Thyroid gland (tissue), 4 donors: Measurements from ENCODE around the gene EID3. TPM values are rescaled to one million over a fixed set of nuclear protein-coding genes. Genes with fewer than 3 reads are reported as not detected.
"Not testable (repeated sequence)": the region's sequence is repeated elsewhere in the genome, so short reads cannot be mapped to it uniquely, and the experiment has no call there.

Source experiments
- DNase-seq, 2 donors: peaks; one replicate each; pipeline ENCODE4 v3.0.0-alpha.2; 2019
- H3K27ac ChIP-seq, 3 donors: fragments of 200-600 bp; sonication (generic); 1 replicate in 2 of 3; 2 replicates in 1 of 3; pipeline ENCODE4 v1.5.1; 2016 to 2019; ENCODE audit warnings: mild to moderate bottlenecking in 1 of 3, moderate library complexity in 1 of 3
- H3K27me3 ChIP-seq: fragments of 200-600 bp; sonication (generic); one replicate; pipeline ENCODE4 v1.5.1; 2019
- H3K36me3 ChIP-seq, 2 donors: fragments of 200-600 bp; sonication (generic); one replicate each; pipeline ENCODE4 v1.5.1; 2016 to 2019
- H3K4me1 ChIP-seq, 2 donors: fragments of 200-600 bp; sonication (generic); one replicate each; pipeline ENCODE4 v1.5.1; 2017 to 2019
- H3K4me3 ChIP-seq, 3 donors: fragments of 200-600 bp; sonication (generic); replicated peaks in 1 of 3; 1 replicate in 2 of 3; 2 replicates in 1 of 3; pipeline ENCODE4 v1.5.1; 2016; ENCODE audit warnings: mild to moderate bottlenecking in 1 of 3
- H3K9me3 ChIP-seq: fragments of 200-600 bp; sonication (generic); one replicate; pipeline ENCODE4 v1.5.1; 2017
- POLR2A ChIP-seq, 2 donors: fragments of 450-650 bp; IDR thresholded peaks; one replicate each; pipeline ENCODE4 v1.6.1; 2017; ENCODE audit warnings: antibody characterized with exemption in 2 of 2, mild to moderate bottlenecking in 2 of 2, moderate library complexity in 1 of 2
- WGBS, 2 donors: methylation state at CpG; one replicate each; pipeline ENCODE4 v1.1.5; 2017; 5-methylcytosine and 5-hydroxymethylcytosine counted together
- intact Hi-C: fragments of 100-400 bp; cut with DNase I; formaldehyde crosslinking; loops from one replicate; pipeline ENCODE4 v1.15.1; 2023
- total RNA-seq, 4 donors: library from RNA; depleted of rRNA; stranded (reverse); fragments of >200 nt; gene quantifications; one replicate each; pipeline ENCODE4 v1.2.3, GENCODE V29; 2016
- TF ChIP-seq, protein P1 (sequence below), 6 experiments: fragments of 200-600 bp in 3 of 6; fragments of 450-650 bp in 3 of 6; sonication (generic) in 3 of 6; IDR thresholded peaks; one replicate each; pipeline ENCODE4 v1.5.1; 2016 to 2019; ENCODE audit warnings: antibody characterized with exemption in 6 of 6, mild to moderate bottlenecking in 2 of 6, inconsistent platforms in 1 of 6, moderate library complexity in 1 of 6

Gene EID3
- total RNA-seq, 4 donors from 2014 or later = 8.0 to 22.2 (median 9.8) TPM

DNA sequence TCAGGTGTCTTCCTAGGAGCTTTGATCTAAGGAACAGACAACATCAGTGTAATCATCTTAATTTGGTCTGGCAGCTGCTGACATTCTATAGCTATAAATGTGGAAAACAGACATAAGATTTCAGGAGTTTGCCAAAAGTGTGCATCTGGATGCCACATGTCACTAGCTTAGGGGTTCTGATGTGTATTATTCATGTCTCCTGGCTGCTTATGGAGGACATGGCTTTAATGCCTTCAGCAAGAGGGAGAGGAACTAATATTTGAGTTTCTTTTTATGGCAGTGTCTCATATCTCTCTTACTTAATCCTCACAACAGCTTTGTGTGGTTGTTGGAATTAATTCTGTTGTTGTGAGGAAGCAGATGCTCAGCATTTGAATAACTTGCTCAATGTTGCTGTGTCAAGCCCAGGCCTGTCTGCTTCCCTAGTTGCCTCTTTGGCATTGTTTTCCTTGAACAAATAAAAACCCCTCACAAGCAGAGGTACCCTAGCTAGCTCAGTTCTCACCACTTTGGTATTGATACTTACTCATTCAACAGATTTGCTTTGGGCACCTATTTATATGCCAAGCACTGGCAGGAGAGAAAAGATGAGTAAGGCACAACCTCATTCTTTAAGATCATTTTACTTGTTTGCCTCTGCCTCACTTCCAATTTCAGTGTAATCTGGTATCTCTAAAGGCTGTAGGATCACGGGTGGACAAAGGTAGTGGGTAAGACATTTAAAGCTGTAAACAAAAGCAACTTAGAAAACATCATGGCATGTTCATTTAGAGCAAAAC, 39.8 kb upstream of the EID3 start:
- DNase-seq = no peak
- Histone ChIP-seq H3K4me3 (no peak overlapping the region), H3K9me3 (no peaks in the 10 kb centered on the region), H3K4me1 (no peaks in the 10 kb centered on the region), H3K36me3 (no peaks in the 10 kb centered on the region), H3K27me3 (no peaks in the 10 kb centered on the region), H3K27ac (no peak overlapping the region)
- TF ChIP-seq, protein P1, sequence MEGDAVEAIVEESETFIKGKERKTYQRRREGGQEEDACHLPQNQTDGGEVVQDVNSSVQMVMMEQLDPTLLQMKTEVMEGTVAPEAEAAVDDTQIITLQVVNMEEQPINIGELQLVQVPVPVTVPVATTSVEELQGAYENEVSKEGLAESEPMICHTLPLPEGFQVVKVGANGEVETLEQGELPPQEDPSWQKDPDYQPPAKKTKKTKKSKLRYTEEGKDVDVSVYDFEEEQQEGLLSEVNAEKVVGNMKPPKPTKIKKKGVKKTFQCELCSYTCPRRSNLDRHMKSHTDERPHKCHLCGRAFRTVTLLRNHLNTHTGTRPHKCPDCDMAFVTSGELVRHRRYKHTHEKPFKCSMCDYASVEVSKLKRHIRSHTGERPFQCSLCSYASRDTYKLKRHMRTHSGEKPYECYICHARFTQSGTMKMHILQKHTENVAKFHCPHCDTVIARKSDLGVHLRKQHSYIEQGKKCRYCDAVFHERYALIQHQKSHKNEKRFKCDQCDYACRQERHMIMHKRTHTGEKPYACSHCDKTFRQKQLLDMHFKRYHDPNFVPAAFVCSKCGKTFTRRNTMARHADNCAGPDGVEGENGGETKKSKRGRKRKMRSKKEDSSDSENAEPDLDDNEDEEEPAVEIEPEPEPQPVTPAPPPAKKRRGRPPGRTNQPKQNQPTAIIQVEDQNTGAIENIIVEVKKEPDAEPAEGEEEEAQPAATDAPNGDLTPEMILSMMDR (IDR thresholded peaks at IDR 0.05) = no peak
- TF ChIP-seq POLR2A (IDR thresholded peaks at IDR 0.05) = no peak
- 74 to 79% methylated on average over 1 of the region's 1 CpG for WGBS, 2 donors
- intact Hi-C loops = no loop called here

DNA sequence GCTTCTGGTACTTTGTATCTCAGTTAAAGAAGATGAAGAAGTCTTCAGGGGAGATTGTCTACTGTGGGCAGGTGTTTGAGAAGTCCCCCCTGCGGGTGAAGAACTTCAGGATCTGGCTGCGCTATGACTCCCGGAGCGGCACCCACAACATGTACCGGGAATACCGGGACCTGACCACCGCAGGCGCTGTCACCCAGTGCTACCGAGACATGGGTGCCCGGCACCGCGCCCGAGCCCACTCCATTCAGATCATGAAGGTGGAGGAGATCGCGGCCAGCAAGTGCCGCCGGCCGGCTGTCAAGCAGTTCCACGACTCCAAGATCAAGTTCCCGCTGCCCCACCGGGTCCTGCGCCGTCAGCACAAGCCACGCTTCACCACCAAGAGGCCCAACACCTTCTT, 38.1 kb upstream of the EID3 start:
- H3K4me3 ChIP-seq, H3K27ac ChIP-seq, H3K36me3 ChIP-seq, DNase-seq, intact Hi-C loops, H3K4me1 ChIP-seq, H3K27me3 ChIP-seq, H3K9me3 ChIP-seq: not testable (repeated sequence)
- 79 to 93% methylated on average over 8 to 11 of the region's 24 CpGs for WGBS, 2 donors

DNA sequence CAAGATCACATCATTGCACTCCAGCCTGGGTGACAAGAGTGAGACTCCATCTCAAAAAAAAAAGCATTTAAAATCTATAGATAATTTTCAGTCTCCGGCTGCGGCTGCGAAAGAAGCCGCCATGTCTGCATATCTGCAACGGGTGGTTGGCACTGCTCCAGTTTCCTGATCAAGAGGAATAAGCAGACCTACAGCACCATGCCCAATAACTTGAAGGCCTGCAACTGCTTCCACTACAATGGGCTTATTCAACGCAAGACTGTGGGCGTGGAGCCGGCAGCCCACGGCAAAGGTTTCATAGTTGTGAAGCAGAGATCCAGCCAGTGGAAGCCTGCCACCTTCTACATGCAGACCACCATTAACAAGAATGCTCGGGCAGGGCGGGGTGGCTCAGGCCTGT, 30.6 kb upstream of the EID3 start:
- H3K27ac ChIP-seq = no peak overlapping the region
- H3K27me3 ChIP-seq = no peaks in the 10 kb centered on the region
- intact Hi-C loops = no loop called here
- DNase-seq = no peak
- no peaks in the 10 kb centered on the region for H3K36me3 ChIP-seq
- H3K4me1 ChIP-seq = peaks cover 6 to 18% of the 10 kb centered on the region in 2 donors
- H3K4me3 ChIP-seq = no peak overlapping the region
- WGBS, 2 donors = 88 to 90% methylated on average over 8 to 11 of the region's 11 CpGs
- H3K9me3 ChIP-seq = no peaks in the 10 kb centered on the region
- TF ChIP-seq POLR2A (IDR thresholded peaks at IDR 0.05) = no peak
- TF ChIP-seq, protein P1 (IDR thresholded peaks at IDR 0.05) = no peak

GRCh38 chr12:104273503-104273902, 30.0 kb upstream of the EID3 start:
- Histone ChIP-seq H3K36me3 (no peaks in the 10 kb centered on the region), H3K4me1 (peaks cover 6 to 18% of the 10 kb centered on the region in 2 donors), H3K9me3 (no peaks in the 10 kb centered on the region), H3K27me3 (no peaks in the 10 kb centered on the region), H3K4me3 (no peak overlapping the region), H3K27ac (no peak overlapping the region)
- intact Hi-C loops = no loop called here
- WGBS, 2 donors = 90 to 95% methylated on average over 11 of the region's 11 CpGs
- no peak for DNase-seq
- TF ChIP-seq, protein P1 (IDR thresholded peaks at IDR 0.05) = no peak
- TF ChIP-seq POLR2A (IDR thresholded peaks at IDR 0.05) = no peak

GRCh38 chr12:104274811-104275210, 28.7 kb upstream of the EID3 start:
- Histone ChIP-seq H3K4me3 (no peak overlapping the region), H3K4me1 (peaks cover 6 to 18% of the 10 kb centered on the region in 2 donors), H3K27me3 (no peaks in the 10 kb centered on the region), H3K9me3 (no peaks in the 10 kb centered on the region), H3K36me3 (no peaks in the 10 kb centered on the region), H3K27ac (no peak overlapping the region)
- WGBS, 2 donors = 78 to 88% methylated on average over 4 of the region's 4 CpGs
- TF ChIP-seq POLR2A (IDR thresholded peaks at IDR 0.05) = no peak
- TF ChIP-seq, protein P1 (IDR thresholded peaks at IDR 0.05) = no peak
- no peak for DNase-seq
- intact Hi-C loops = no loop called here
